Amniotic epithelial cell (primary cell): Measurements from ENCODE around the gene PLXNB2.
A peak's percentile ranks its signal among the peaks of the same experiment; 100 is the strongest.
"Not testable (repeated sequence)": the region's sequence is repeated elsewhere in the genome, so short reads cannot be mapped to it uniquely, and the experiment has no call there.

Experiments used
- DNase-seq: peaks from one replicate; pipeline ENCODE4 v3.0.0-alpha.2; 2010; ENCODE audit warnings: low read depth

Gene PLXNB2

DNA sequence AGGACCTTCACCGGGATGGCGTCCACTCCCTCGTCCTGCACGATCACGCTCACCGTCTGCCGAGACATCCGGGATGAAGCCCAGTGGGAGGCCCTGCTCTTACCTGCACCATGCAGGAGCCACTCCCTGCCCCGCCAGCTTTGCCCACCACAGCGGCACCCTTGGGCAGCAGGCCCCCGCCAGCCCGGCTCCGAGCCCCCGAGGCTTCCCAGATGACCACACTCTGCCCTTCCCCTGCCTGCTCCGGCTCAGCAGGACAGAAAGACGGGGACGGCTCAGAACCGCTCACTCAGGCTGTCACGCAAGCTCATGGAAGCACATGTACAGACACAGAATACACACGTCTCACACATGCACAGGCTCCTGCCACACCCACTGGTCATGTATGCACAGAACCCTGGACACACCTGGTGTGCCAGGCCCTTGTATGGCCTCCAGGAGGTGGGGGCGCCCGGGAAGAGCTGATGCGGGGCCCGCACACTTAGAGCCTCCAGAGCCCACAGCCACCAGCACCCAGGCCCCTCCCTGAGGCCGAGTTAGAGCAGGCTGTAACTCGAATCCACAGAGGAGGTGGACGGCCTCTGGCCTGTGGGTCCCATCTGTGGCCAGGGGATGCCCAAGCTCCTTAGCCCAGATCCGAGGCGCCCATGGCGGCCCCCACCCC is 28.4 kb downstream of the PLXNB2 start:
- DNase-seq, result no peak

DNA sequence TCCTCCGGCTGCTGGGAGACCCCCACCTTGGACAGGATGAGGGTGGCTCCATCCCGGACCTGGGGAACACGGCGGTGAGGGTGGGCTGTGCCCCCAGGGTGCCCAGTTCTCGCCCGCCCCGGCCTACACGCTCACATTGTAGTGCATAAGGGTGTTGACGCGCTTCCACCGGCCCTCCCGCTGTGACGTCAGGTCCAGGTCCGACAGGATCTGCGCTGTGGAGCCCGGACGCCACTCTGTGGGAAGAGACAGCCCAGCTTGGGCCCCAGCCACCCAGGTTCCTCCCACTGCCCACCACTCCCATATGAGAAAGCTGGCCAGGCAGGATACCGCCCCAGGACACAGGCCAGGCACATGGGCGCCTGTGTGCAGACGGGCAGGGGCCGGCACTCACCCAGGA is 29.0 kb downstream of the PLXNB2 start:
- no peak for DNase-seq

GRCh38 chr22:50277761-50278160 is 29.7 kb downstream of the PLXNB2 start:
- no peak for DNase-seq

GRCh38 chr22:50276143-50276542 is 31.3 kb downstream of the PLXNB2 start:
- peak; percentile 76 for DNase-seq

DNA sequence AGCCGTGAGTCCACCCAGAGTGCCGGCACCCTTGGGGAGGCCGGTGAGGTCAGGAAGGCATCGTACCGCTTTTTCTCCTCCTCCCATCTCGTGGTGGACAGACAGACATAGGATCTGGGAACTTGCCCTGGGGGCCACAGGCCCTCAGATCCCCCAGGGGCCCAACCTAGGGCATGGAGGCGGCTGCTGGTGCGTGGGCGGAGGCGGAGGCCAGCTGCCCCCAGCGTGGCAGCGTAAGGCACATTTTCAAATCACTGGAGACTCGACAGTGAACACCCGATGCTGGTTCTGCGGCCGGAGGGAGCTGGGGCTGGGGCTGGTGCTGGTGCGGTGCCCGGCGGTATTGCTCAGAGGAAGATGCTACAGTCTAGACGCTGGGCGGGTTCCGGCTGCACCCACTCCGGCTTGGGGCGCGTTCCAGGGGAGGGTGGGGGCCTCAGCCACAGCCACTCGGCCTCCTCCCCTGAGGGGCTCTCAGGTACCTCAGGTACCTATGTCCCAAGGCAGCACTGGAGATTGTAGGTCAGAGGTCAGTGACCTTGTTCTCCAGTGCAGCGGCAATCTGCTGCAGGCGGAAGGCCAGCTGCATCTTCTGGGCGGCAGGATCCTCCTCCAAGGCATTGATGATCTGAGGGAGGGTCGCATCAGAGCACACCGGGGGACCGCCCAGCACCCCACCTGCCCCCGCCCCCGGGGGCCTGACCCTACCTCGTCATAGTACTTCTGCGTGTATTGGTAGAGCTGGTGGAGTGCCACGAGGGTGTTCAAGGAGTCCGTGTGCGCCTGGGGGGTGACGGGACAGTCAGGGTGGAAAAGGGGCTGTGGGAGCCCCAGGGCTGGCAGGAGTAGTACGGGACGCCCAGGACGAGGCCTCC is 32.0 kb downstream of the PLXNB2 start:
- DNase-seq, result no peak

GRCh38 chr22:50274771-50275170 is 32.7 kb downstream of the PLXNB2 start:
- DNase-seq, result no peak

DNA sequence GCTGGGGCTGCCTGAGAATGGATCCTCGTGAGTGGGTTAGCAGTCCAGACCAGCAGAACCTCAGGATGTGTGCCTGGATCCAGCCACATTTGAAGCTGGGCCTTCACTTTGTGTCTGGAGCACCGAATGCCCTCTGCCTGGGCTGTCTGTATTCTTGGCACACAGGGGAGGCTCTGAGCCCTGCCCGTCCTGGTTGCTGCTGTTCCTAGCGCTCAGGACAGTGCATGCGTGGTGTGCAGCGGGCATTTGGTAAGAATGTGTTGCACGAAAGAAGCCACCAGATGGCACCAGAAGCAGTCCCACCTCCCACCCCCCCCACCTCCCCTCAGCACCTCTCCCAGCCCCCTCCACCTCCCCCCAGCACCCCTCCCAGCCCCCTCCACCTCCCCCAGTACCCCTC is 33.1 kb downstream of the PLXNB2 start:
- peak; percentile 59 for DNase-seq

GRCh38 chr22:50273781-50274180 is 33.7 kb downstream of the PLXNB2 start:
- not testable (repeated sequence) for DNase-seq

DNA sequence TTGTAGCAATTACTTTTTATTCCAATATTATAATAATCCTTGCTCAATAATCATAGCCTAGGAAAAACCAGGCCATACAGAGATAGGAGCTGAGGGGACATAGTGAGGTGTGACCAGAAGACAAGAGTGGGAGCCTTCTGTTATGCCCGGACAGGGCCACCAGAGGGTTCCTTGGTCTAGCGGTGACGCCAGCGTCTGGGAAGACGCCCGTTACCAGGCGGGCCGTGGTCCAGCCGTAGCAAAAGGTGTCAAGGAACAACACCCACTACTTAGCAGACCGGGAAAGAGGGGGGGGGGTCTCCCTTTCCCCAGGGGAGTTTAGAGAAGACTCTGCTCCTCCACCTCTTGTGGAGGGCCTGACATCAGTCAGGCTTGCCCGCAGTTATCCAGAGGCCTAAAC is 34.1 kb downstream of the PLXNB2 start:
- DNase-seq, result not testable (repeated sequence)

DNA sequence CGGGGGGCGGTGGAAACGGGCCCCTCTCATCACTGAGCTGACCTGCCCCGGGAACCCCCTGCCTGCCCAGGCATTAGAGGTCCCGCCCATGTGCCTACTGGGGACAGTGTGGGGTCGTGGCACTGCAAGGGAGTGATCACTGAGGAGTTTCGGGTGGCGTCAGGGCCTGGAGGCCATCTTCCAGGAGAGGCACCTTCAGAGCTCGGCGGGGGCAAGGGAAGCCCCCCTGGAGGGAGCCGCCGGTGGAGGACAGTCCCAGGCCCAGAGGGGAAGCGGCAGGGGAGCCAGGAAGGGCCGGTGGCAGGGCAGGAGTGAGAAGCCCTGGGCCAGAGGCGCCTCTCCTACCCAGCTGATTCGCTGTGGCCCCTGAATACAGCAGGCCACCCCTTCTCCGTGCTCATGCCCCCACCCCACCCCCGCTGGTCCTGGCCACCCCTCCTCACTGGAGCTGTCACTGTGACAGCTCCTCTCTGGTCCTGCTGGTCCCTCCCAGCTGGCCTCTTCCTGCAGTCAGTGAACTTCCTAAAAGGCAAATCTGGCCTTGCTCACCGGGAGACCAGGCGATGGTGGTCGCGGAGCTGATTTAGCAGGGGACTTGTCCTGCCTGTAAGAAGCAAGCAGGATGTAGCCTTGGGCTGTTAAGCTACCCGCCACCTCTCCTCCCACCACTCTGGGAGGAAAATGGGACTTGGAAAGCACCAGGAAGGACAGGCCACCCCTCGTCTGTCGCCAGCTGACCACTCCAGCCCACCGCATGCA is 35.2 kb downstream of the PLXNB2 start:
- DNase-seq, result no peak

- DNase-seq, result peak; percentile 48
These were observed 35.9 kb downstream of the PLXNB2 start for GRCh38 chr22:50271519-50271970.

- DNase-seq, result peak; percentile 64
These were observed 36.6 kb downstream of the PLXNB2 start for GRCh38 chr22:50270666-50271394.

- DNase-seq, result peak; percentile 31
These were observed 37.3 kb downstream of the PLXNB2 start, which contains the start of gene MAPK11 for GRCh38 chr22:50269970-50270665. Gene MAPK11 (minus strand): TSS chr22:50270380. CDS start chr22:50270292, 88 bp downstream.

- no peak for DNase-seq
These were observed 37.9 kb downstream of the PLXNB2 start for GRCh38 chr22:50269573-50269969.

DNA sequence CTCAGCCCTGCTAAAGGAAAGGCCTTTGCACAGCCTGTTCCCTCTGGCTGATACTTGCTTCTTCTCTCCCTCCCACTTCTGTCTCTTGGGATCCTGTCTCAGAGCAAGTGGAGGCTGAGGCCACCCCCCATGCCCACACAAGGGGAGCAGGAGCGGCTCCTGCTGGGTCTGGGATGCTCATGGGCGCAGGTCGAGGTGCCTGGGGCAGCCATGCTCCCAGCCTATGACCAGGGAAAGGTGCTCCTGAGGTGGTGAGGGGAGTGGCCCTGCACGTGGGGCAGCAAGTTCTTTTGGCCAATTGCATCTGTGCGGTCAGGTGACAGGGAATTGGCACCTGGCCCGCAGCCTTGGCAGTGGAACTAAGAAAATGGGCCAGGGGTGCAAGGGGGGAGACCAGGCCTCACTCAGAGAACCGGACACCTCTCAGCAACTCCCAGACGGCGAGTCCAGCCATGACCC is 38.8 kb downstream of the PLXNB2 start:
- DNase-seq, result no peak

- DNase-seq, result peak; percentile 55
These were observed 39.7 kb downstream of the PLXNB2 start for GRCh38 chr22:50267591-50268390.

- DNase-seq, result no peak
These were observed 40.5 kb downstream of the PLXNB2 start for GRCh38 chr22:50266994-50267393.

GRCh38 chr22:50264946-50265669 is 42.3 kb downstream of the PLXNB2 start:
- DNase-seq, result no peak

DNA sequence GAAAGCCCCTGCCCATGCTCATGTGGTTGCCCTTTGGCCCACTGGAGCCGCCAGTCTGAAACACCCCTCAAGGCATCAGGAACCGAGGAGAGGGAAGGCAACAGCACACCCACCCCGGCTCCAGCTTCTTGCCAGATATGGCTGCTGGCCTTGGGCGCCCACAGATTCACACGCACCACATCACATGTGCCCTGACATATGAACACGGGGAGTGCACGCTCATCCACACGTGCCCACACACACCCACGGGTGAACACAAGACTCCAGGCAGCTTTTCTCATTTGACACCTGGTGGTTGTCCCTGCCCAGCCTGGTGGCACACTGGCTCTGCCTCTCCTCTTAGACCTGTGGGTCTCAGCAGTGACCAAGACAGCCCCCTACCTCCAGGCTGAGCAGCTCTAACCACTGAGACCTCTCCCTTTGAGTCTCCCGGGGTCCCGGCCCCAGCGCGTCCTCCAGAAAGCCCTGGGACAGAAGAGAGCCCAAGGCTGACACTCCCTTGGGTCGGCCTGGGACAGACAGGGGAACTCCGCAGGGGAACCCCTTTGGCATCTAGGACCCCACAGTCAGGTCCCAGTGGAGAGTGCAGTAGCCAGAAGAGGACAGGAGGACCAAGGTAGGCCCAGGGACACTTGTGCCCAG is 43.2 kb downstream of the PLXNB2 start:
- DNase-seq, result no peak
